VCaP (cell line): ENCODE data around the gene C6orf62.

ENCODE experiments used
- H3K27ac ChIP-seq: fragments of 450-650 bp; 2 replicates; pipeline ENCODE4 v1.5.1; 2017
- CTCF ChIP-seq: fragments of 450-650 bp; conservative IDR thresholded peaks from 2 replicates; pipeline ENCODE4 v1.5.1; 2017; ENCODE audit warnings: mild to moderate bottlenecking, moderate library complexity

C6orf62 gene

GRCh38 chr6:24659561-24659960 lies 59.4 kb downstream of the C6orf62 start:
- TF ChIP-seq CTCF = no peak
- H3K27ac ChIP-seq = peak overlapping the region; percentile 98; the same call in 1 of the 2 replicates

- TF ChIP-seq CTCF = no peak
- H3K27ac ChIP-seq = 0 out of 2 replicates have a peak overlapping the region, but pooled peaks have one; percentile 98
These were observed 60.1 kb downstream of the C6orf62 start for GRCh38 chr6:24658573-24659560.

GRCh38 chr6:24655215-24655614 lies 63.7 kb downstream of the C6orf62 start:
- H3K27ac ChIP-seq = peak overlapping the region; percentile 64

More at GRCh38 chr6:24655215-24655614, 63.7 kb downstream of the C6orf62 start:
- TF ChIP-seq CTCF = no peak
